ENCODE results near the gene ACRBP.

Gene ACRBP

GRCh38 chr12:6646276-6647082 lies 753 bp downstream of the ACRBP start:
- DNase-seq = no peak

- DNase-seq = no peak
These were observed 2.3 kb downstream of the ACRBP start for GRCh38 chr12:6644903-6645302.

GRCh38 chr12:6644257-6644596 lies 3.0 kb downstream of the ACRBP start:
- no peak for DNase-seq

- DNase-seq = no peak
These were observed 3.5 kb downstream of the ACRBP start for GRCh38 chr12:6643569-6644256.

- no peak for DNase-seq
These were observed 6.1 kb downstream of the ACRBP start for GRCh38 chr12:6641131-6641530.

GRCh38 chr12:6640497-6640896 lies 6.7 kb downstream of the ACRBP start:
- DNase-seq = no peak

- DNase-seq = no peak
These were observed 8.0 kb downstream of the ACRBP start for GRCh38 chr12:6639151-6639801.

- DNase-seq = no peak
These were observed 8.9 kb downstream of the ACRBP start for GRCh38 chr12:6638305-6638704.

GRCh38 chr12:6635856-6636531 lies 11.2 kb downstream of the ACRBP start, which contains the start of gene LPAR5:
Gene LPAR5, minus strand, starts transcription at chr12:6635959. Its CDS starts 14,711 bp downstream, at chr12:6621248.
- DNase-seq = peak; percentile 87

GRCh38 chr12:6635375-6635855 lies 11.8 kb downstream of the ACRBP start:
- DNase-seq = peak; percentile 74

GRCh38 chr12:6632026-6632983 lies 14.9 kb downstream of the ACRBP start:
- peak; percentile 78 for DNase-seq

- DNase-seq = no peak
These were observed 15.7 kb downstream of the ACRBP start for GRCh38 chr12:6631549-6631961.

GRCh38 chr12:6630736-6631135 lies 16.5 kb downstream of the ACRBP start:
- no peak for DNase-seq

GRCh38 chr12:6627616-6628015 lies 19.6 kb downstream of the ACRBP start:
- DNase-seq = no peak

- no peak for DNase-seq
These were observed 20.5 kb downstream of the ACRBP start for GRCh38 chr12:6626654-6627283.

GRCh38 chr12:6620885-6621274 lies 26.4 kb downstream of the ACRBP start:
- DNase-seq = no peak

- DNase-seq = peak; percentile 95
These were observed 26.9 kb downstream of the ACRBP start for GRCh38 chr12:6620137-6620884.

- no peak for DNase-seq
These were observed 28.6 kb downstream of the ACRBP start for GRCh38 chr12:6618483-6619225.

- no peak for DNase-seq
These were observed 31.4 kb downstream of the ACRBP start for GRCh38 chr12:6615802-6616201.
